ENCODE measurements around the gene SLC16A14.

SLC16A14 gene

DNA sequence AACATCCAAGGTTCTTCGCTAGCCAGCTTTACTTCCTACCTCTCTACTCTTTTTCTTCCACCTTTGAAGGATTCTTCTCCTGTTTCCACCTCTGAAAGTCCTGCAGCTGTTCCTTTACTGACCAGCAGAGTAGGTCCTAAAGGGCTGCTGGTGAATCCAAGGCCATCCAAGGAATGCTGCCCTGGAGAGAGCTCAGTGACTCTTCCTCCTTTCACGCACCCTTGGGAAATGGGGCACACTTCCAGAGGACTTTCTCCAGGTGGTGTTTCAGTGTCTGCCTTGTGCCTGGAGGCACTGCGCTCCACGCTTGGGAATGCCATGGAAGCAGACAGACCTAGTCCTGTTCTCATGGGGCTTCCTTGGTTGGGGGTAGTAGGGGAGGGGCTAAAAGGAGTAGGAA, 45.4 kb downstream of the SLC16A14 start:
- TF ChIP-seq GABPA (IDR thresholded peaks at IDR 0.05; ENCODE audit: low read depth) (no peak), POLR2AphosphoS5 (IDR thresholded peaks at IDR 0.05; ENCODE audit: low read depth) (no peak), SPI1 (IDR thresholded peaks at IDR 0.05; ENCODE audit: borderline replicate concordance, low read depth) (no peak)
- TF ChIP-seq, protein P1, sequence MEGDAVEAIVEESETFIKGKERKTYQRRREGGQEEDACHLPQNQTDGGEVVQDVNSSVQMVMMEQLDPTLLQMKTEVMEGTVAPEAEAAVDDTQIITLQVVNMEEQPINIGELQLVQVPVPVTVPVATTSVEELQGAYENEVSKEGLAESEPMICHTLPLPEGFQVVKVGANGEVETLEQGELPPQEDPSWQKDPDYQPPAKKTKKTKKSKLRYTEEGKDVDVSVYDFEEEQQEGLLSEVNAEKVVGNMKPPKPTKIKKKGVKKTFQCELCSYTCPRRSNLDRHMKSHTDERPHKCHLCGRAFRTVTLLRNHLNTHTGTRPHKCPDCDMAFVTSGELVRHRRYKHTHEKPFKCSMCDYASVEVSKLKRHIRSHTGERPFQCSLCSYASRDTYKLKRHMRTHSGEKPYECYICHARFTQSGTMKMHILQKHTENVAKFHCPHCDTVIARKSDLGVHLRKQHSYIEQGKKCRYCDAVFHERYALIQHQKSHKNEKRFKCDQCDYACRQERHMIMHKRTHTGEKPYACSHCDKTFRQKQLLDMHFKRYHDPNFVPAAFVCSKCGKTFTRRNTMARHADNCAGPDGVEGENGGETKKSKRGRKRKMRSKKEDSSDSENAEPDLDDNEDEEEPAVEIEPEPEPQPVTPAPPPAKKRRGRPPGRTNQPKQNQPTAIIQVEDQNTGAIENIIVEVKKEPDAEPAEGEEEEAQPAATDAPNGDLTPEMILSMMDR (IDR thresholded peaks at IDR 0.05; ENCODE audit: insufficient read depth, low read length), result no peak
- TF ChIP-seq, protein P2, sequence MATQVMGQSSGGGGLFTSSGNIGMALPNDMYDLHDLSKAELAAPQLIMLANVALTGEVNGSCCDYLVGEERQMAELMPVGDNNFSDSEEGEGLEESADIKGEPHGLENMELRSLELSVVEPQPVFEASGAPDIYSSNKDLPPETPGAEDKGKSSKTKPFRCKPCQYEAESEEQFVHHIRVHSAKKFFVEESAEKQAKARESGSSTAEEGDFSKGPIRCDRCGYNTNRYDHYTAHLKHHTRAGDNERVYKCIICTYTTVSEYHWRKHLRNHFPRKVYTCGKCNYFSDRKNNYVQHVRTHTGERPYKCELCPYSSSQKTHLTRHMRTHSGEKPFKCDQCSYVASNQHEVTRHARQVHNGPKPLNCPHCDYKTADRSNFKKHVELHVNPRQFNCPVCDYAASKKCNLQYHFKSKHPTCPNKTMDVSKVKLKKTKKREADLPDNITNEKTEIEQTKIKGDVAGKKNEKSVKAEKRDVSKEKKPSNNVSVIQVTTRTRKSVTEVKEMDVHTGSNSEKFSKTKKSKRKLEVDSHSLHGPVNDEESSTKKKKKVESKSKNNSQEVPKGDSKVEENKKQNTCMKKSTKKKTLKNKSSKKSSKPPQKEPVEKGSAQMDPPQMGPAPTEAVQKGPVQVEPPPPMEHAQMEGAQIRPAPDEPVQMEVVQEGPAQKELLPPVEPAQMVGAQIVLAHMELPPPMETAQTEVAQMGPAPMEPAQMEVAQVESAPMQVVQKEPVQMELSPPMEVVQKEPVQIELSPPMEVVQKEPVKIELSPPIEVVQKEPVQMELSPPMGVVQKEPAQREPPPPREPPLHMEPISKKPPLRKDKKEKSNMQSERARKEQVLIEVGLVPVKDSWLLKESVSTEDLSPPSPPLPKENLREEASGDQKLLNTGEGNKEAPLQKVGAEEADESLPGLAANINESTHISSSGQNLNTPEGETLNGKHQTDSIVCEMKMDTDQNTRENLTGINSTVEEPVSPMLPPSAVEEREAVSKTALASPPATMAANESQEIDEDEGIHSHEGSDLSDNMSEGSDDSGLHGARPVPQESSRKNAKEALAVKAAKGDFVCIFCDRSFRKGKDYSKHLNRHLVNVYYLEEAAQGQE (IDR thresholded peaks at IDR 0.05; ENCODE audit: insufficient replicate concordance, low read depth), result no peak
- no peak for DNase-seq (ENCODE audit: low read depth in 1 of 2, low spot score in 1 of 2)
- H3K4me3 ChIP-seq (replicated peaks; ENCODE audit: insufficient read depth, low read length), result no peak overlapping the region
- H3K27me3 ChIP-seq (ENCODE audit: insufficient read depth, poor library complexity, severe bottlenecking), result no peaks in the 10 kb centered on the region
- no peak overlapping the region for H3K27ac ChIP-seq (replicated peaks)

DNA sequence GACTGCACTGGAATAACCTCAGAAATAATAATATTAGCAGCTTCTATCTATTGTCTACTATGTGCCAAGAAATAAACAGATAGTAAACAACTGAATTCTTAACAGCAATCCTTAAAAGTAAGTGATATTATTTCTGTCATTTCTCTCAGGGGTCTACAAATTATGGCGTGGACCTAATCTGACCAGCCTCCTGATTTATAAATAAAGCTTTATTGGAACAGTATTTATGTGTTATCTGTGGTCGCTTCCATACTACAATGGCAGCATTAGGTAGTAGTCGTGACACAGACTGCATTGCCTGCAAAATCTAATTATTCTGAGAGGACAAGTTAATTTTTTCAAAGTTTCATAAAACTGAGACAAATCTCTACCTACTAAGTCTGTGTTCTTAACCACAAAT, 49.0 kb downstream of the SLC16A14 start:
- no peak for DNase-seq (ENCODE audit: low read depth in 1 of 2, low spot score in 1 of 2)
- no peak overlapping the region for H3K4me3 ChIP-seq (replicated peaks; ENCODE audit: insufficient read depth, low read length)
- H3K27ac ChIP-seq (replicated peaks), result no peak overlapping the region
- no peaks in the 10 kb centered on the region for H3K27me3 ChIP-seq (ENCODE audit: insufficient read depth, poor library complexity, severe bottlenecking)
- TF ChIP-seq, protein P2 (IDR thresholded peaks at IDR 0.05; ENCODE audit: insufficient replicate concordance, low read depth), result no peak
- TF ChIP-seq GABPA (IDR thresholded peaks at IDR 0.05; ENCODE audit: low read depth), result no peak
- TF ChIP-seq, protein P1 (IDR thresholded peaks at IDR 0.05; ENCODE audit: insufficient read depth, low read length), result no peak
- TF ChIP-seq SPI1 (IDR thresholded peaks at IDR 0.05; ENCODE audit: borderline replicate concordance, low read depth), result no peak

DNA sequence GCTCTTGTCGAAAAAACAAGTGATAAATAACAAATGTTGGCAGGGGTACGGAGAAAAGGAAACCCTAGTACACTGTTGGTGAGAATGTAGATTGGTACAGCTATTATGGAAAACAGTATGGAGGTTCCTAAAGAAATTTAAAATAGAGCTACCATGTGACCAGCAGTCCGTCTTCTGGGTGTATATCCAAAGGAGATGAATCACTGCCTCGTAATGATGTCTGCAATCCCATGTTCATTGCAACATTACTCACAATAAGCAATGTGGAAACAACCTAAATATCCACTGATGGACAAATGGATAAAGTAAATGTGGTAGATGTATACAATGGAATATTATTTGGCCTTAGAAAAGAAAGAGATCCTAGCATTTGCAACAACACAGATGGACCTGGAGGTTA, 50.6 kb downstream of the SLC16A14 start:
- peak in 1 of 2 experiments; percentile 15 for DNase-seq (ENCODE audit: low read depth in 1 of 2, low spot score in 1 of 2)
- TF ChIP-seq SPI1 (IDR thresholded peaks at IDR 0.05; ENCODE audit: borderline replicate concordance, low read depth) (no peak), GABPA (IDR thresholded peaks at IDR 0.05; ENCODE audit: low read depth) (no peak), POLR2AphosphoS5 (IDR thresholded peaks at IDR 0.05; ENCODE audit: low read depth) (no peak)
- TF ChIP-seq, protein P1 (IDR thresholded peaks at IDR 0.05; ENCODE audit: insufficient read depth, low read length), result no peak
- TF ChIP-seq, protein P2 (IDR thresholded peaks at IDR 0.05; ENCODE audit: insufficient replicate concordance, low read depth), result no peak
- Histone ChIP-seq H3K4me3 (replicated peaks; ENCODE audit: insufficient read depth, low read length) (no peak overlapping the region), H3K27me3 (ENCODE audit: insufficient read depth, poor library complexity, severe bottlenecking) (no peaks in the 10 kb centered on the region), H3K27ac (replicated peaks) (no peak overlapping the region)

All from HL-60 (cell line).